GM12878 (cell line): ENCODE results near the gene ACYP1.

ENCODE experiments used
- CHD2 ChIP-seq: IDR thresholded peaks from 2 replicates; pipeline ENCODE4 v1.6.1; 2011; ENCODE audit warnings: low read depth, low read length, improper control_type of control experiment, borderline replicate concordance
- CHD4 ChIP-seq: fragments of 200-600 bp; sonication (generic); IDR thresholded peaks from 2 replicates; pipeline ENCODE4 v1.6.1; 2016; ENCODE audit warnings: mild to moderate bottlenecking
- EGR1 ChIP-seq, 2 experiments: IDR thresholded peaks; 1 replicate in 1 of 2; 2 replicates in 1 of 2; pipeline ENCODE4 v1.6.1; 2011 to 2012; ENCODE audit warnings: low read depth in 2 of 2, low read length in 2 of 2, borderline replicate concordance in 1 of 2, mild to moderate bottlenecking in 1 of 2, moderate library complexity in 1 of 2
- EZH2 ChIP-seq: IDR thresholded peaks from 2 replicates; pipeline ENCODE4 v1.6.1; 2012; ENCODE audit warnings: low read depth, mild to moderate bottlenecking, control low read depth, inconsistent platforms, low read length, borderline replicate concordance; ENCODE audit not compliant: control insufficient read depth
- MXI1 ChIP-seq: fragments of 150-350 bp; IDR thresholded peaks from 2 replicates; pipeline ENCODE4 v1.6.1; 2011; ENCODE audit warnings: low read depth, mild to moderate bottlenecking, inconsistent platforms, low read length, improper control_type of control experiment
- MYC ChIP-seq: IDR thresholded peaks from 2 replicates; pipeline ENCODE4 v1.6.1; 2011; ENCODE audit warnings: mild to moderate bottlenecking, low read length, moderate library complexity, inconsistent platforms; ENCODE audit not compliant: insufficient read depth, insufficient replicate concordance, insufficient read length, severe bottlenecking
- SIN3A ChIP-seq: IDR thresholded peaks from 2 replicates; pipeline ENCODE4 v1.6.1; 2012; ENCODE audit warnings: low read depth, low read length, improper control_type of control experiment
- WRNIP1 ChIP-seq: IDR thresholded peaks from 2 replicates; pipeline ENCODE4 v1.6.1; 2011; ENCODE audit warnings: low read depth, low read length, improper control_type of control experiment, borderline replicate concordance
- TF ChIP-seq, protein P1 (sequence below): IDR thresholded peaks from 2 replicates; pipeline ENCODE4 v1.6.1; 2012; ENCODE audit warnings: low read length, inconsistent platforms
- TF ChIP-seq, protein P2 (sequence below): fragments of 450-650 bp; IDR thresholded peaks from 2 replicates; pipeline ENCODE4 v1.6.1; 2016; ENCODE audit warnings: mild to moderate bottlenecking, moderate library complexity, borderline replicate concordance
- TF ChIP-seq, protein P3 (sequence below): IDR thresholded peaks from 2 replicates; pipeline ENCODE4 v1.6.1; 2012; ENCODE audit warnings: mild to moderate bottlenecking, low read depth, low read length
- TF ChIP-seq, protein P4 (sequence below), 3 experiments: IDR thresholded peaks in 2 of 3; conservative IDR thresholded peaks in 1 of 3; 2 replicates each; pipeline ENCODE4 v1.5.1; 2011; ENCODE audit warnings: low read depth in 3 of 3, low read length in 3 of 3, mild to moderate bottlenecking in 3 of 3, control low read depth in 2 of 3, moderate library complexity in 2 of 3, inconsistent platforms in 1 of 3, mixed read lengths in 1 of 3; ENCODE audit not compliant: control insufficient read depth in 2 of 3, insufficient read depth in 1 of 3; ENCODE audit errors: extremely low read depth in 1 of 3
- TF ChIP-seq, protein P5 (sequence below): fragments of 450-650 bp; IDR thresholded peaks from 2 replicates; pipeline ENCODE4 v1.6.1; 2018; ENCODE audit warnings: mild to moderate bottlenecking, low read depth, moderate library complexity; ENCODE audit not compliant: partially characterized antibody
- TF ChIP-seq, protein P6 (sequence below): fragments of 450-650 bp; IDR thresholded peaks from 2 replicates; pipeline ENCODE4 v1.6.1; 2014; ENCODE audit warnings: mild to moderate bottlenecking

DNA sequence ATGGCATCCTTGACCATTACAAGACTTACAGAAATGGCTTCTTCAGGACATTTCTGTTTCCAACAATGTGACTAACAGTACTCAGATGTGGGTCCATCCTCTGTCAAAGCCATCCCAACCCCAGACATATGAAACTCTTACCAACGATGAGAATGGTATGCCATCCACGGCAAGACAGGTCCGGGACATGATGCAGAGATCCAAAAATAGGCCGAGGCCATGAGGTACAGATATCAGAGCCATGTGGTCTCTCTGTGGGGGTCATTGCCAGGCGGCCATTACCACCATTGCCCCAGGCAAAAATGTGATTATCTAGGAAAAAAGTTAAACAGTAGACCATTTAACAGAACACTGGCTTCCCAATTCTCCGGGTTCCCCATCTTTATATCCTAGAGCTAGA lies 33.1 kb upstream of the ACYP1 start:
- TF ChIP-seq, protein P1, sequence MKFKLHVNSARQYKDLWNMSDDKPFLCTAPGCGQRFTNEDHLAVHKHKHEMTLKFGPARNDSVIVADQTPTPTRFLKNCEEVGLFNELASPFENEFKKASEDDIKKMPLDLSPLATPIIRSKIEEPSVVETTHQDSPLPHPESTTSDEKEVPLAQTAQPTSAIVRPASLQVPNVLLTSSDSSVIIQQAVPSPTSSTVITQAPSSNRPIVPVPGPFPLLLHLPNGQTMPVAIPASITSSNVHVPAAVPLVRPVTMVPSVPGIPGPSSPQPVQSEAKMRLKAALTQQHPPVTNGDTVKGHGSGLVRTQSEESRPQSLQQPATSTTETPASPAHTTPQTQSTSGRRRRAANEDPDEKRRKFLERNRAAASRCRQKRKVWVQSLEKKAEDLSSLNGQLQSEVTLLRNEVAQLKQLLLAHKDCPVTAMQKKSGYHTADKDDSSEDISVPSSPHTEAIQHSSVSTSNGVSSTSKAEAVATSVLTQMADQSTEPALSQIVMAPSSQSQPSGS: no peak
- TF ChIP-seq, protein P2, sequence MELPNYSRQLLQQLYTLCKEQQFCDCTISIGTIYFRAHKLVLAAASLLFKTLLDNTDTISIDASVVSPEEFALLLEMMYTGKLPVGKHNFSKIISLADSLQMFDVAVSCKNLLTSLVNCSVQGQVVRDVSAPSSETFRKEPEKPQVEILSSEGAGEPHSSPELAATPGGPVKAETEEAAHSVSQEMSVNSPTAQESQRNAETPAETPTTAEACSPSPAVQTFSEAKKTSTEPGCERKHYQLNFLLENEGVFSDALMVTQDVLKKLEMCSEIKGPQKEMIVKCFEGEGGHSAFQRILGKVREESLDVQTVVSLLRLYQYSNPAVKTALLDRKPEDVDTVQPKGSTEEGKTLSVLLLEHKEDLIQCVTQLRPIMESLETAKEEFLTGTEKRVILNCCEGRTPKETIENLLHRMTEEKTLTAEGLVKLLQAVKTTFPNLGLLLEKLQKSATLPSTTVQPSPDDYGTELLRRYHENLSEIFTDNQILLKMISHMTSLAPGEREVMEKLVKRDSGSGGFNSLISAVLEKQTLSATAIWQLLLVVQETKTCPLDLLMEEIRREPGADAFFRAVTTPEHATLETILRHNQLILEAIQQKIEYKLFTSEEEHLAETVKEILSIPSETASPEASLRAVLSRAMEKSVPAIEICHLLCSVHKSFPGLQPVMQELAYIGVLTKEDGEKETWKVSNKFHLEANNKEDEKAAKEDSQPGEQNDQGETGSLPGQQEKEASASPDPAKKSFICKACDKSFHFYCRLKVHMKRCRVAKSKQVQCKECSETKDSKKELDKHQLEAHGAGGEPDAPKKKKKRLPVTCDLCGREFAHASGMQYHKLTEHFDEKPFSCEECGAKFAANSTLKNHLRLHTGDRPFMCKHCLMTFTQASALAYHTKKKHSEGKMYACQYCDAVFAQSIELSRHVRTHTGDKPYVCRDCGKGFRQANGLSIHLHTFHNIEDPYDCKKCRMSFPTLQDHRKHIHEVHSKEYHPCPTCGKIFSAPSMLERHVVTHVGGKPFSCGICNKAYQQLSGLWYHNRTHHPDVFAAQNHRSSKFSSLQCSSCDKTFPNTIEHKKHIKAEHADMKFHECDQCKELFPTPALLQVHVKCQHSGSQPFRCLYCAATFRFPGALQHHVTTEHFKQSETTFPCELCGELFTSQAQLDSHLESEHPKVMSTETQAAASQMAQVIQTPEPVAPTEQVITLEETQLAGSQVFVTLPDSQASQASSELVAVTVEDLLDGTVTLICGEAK: no peak
- TF ChIP-seq SIN3A (no peak), MXI1 (no peak), MYC (no peak), EGR1 (IDR thresholded peaks at IDR 0.05; ENCODE audit: borderline replicate concordance in 1 of 2, low read depth in 2 of 2, low read length in 2 of 2) (no peak), WRNIP1 (no peak), CHD4 (no peak), EZH2 (no peak), CHD2 (no peak)
- TF ChIP-seq, protein P3, sequence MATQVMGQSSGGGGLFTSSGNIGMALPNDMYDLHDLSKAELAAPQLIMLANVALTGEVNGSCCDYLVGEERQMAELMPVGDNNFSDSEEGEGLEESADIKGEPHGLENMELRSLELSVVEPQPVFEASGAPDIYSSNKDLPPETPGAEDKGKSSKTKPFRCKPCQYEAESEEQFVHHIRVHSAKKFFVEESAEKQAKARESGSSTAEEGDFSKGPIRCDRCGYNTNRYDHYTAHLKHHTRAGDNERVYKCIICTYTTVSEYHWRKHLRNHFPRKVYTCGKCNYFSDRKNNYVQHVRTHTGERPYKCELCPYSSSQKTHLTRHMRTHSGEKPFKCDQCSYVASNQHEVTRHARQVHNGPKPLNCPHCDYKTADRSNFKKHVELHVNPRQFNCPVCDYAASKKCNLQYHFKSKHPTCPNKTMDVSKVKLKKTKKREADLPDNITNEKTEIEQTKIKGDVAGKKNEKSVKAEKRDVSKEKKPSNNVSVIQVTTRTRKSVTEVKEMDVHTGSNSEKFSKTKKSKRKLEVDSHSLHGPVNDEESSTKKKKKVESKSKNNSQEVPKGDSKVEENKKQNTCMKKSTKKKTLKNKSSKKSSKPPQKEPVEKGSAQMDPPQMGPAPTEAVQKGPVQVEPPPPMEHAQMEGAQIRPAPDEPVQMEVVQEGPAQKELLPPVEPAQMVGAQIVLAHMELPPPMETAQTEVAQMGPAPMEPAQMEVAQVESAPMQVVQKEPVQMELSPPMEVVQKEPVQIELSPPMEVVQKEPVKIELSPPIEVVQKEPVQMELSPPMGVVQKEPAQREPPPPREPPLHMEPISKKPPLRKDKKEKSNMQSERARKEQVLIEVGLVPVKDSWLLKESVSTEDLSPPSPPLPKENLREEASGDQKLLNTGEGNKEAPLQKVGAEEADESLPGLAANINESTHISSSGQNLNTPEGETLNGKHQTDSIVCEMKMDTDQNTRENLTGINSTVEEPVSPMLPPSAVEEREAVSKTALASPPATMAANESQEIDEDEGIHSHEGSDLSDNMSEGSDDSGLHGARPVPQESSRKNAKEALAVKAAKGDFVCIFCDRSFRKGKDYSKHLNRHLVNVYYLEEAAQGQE: no peak
- TF ChIP-seq, protein P4, sequence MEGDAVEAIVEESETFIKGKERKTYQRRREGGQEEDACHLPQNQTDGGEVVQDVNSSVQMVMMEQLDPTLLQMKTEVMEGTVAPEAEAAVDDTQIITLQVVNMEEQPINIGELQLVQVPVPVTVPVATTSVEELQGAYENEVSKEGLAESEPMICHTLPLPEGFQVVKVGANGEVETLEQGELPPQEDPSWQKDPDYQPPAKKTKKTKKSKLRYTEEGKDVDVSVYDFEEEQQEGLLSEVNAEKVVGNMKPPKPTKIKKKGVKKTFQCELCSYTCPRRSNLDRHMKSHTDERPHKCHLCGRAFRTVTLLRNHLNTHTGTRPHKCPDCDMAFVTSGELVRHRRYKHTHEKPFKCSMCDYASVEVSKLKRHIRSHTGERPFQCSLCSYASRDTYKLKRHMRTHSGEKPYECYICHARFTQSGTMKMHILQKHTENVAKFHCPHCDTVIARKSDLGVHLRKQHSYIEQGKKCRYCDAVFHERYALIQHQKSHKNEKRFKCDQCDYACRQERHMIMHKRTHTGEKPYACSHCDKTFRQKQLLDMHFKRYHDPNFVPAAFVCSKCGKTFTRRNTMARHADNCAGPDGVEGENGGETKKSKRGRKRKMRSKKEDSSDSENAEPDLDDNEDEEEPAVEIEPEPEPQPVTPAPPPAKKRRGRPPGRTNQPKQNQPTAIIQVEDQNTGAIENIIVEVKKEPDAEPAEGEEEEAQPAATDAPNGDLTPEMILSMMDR (IDR thresholded peaks at IDR 0.05 in 2 of 3, conservative IDR thresholded peaks at IDR 0.05 in 1 of 3; ENCODE audit: control insufficient read depth in 2 of 3, extremely low read depth in 1 of 3, insufficient read depth in 1 of 3, low read depth in 3 of 3, low read length in 3 of 3): no peak
- TF ChIP-seq, protein P5, sequence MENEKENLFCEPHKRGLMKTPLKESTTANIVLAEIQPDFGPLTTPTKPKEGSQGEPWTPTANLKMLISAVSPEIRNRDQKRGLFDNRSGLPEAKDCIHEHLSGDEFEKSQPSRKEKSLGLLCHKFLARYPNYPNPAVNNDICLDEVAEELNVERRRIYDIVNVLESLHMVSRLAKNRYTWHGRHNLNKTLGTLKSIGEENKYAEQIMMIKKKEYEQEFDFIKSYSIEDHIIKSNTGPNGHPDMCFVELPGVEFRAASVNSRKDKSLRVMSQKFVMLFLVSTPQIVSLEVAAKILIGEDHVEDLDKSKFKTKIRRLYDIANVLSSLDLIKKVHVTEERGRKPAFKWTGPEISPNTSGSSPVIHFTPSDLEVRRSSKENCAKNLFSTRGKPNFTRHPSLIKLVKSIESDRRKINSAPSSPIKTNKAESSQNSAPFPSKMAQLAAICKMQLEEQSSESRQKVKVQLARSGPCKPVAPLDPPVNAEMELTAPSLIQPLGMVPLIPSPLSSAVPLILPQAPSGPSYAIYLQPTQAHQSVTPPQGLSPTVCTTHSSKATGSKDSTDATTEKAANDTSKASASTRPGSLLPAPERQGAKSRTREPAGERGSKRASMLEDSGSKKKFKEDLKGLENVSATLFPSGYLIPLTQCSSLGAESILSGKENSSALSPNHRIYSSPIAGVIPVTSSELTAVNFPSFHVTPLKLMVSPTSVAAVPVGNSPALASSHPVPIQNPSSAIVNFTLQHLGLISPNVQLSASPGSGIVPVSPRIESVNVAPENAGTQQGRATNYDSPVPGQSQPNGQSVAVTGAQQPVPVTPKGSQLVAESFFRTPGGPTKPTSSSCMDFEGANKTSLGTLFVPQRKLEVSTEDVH: no peak
- TF ChIP-seq, protein P6, sequence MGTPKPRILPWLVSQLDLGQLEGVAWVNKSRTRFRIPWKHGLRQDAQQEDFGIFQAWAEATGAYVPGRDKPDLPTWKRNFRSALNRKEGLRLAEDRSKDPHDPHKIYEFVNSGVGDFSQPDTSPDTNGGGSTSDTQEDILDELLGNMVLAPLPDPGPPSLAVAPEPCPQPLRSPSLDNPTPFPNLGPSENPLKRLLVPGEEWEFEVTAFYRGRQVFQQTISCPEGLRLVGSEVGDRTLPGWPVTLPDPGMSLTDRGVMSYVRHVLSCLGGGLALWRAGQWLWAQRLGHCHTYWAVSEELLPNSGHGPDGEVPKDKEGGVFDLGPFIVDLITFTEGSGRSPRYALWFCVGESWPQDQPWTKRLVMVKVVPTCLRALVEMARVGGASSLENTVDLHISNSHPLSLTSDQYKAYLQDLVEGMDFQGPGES: no peak
